ENCODE data around the gene SIDT2.

DNA sequence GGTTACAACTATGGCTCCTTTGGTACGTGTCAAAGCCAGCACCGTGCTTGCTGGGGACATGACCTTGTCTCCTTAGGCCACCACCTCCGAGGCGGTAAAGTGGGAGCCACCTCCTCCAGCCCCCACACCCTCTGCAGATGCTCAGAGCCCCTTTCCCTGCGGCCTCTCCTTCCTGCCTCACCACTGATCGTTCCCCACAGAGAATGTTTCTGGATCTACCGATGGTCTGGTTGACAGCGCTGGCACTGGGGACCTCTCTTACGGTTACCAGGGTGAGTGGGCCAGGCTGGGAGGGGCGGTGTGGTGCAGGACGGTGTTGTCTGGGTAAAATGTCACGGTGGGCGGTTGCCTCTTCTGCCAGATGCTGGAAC lies 8.9 kb downstream of the SIDT2 start:
- no peak for TF ChIP-seq SUZ12 (IDR thresholded peaks at IDR 0.05; ENCODE audit: extremely low read depth, insufficient read depth, insufficient read length)
- no peak for TF ChIP-seq YY1 (IDR thresholded peaks at IDR 0.05; ENCODE audit: insufficient read depth, insufficient read length)

Data from NT2/D1 (cell line).